GM21619 (cell line): ENCODE data around the gene SMURF1.
"Not testable (repeated sequence)": the region's sequence is repeated elsewhere in the genome, so short reads cannot be mapped to it uniquely, and the experiment has no call there.

Source experiments
- ATAC-seq: cut with Tn5 transposase; IDR thresholded peaks from one replicate; pipeline ENCODE4 v1.9.1; 2021; ENCODE audit not compliant: unreplicated experiment

The SMURF1 gene

DNA sequence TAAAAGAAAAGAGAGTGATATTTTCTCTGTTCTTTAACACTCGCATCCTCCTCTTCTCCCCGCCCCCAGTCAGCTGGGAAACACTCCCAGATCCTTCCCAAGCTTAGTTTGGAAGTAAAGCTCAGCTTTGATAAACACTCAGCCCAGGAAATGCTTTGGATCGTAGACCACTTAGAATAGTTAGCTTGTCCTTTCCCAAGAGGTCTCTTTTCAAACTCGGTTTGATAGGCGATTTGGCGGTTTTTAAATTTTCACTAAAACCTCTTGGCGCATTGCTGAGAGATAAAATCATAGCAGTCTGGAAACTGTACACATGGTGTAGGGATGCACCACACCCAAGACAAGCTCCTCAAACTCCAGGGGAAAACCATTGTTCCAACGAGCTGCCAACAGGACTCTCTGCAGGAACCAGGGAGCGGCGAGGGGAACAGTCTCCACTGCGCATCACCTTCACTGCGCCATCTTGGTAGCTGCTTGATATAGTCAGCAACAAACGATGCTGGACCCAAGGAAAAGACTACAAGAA lies 22.3 kb downstream of the SMURF1 start:
- ATAC-seq, result no peak

DNA sequence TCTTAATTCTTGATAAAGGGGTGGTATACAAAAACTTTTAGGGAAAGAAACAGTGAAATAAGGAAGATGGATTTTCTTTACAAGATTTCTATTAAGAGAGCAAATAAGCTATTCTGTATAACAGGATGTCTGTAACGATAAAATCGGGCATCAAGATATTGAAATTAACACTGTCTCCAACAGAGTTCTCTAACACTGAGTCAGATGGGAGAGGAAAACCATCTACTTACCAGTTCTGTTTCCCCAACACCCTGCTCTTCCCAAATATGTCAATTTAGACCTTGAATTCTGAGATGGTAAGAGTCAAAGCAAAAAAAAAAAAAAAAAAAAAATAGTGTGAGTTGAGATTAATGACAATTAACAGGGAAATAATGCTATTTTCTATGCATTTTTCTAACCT lies 23.0 kb downstream of the SMURF1 start:
- no peak for ATAC-seq

DNA sequence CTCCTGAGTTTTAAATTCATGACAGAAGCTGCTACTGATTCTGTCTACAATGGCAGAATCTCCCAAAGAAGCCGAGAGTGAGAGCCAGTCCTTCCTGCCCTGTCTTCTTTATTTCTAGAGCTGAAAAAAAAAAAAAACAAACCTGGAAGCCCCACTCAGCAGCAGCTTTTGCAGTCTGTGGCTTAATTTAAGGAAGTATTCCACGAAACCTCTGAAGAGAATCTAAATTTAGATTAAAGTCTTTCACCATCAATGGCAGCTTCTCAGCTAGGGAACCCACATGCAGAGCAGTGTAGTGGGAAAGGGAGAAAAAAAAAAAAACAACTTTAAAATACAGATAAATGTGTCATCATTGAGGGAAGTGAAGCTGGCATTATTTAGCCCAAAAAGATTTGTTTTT lies 23.4 kb downstream of the SMURF1 start:
- ATAC-seq, result no peak

DNA sequence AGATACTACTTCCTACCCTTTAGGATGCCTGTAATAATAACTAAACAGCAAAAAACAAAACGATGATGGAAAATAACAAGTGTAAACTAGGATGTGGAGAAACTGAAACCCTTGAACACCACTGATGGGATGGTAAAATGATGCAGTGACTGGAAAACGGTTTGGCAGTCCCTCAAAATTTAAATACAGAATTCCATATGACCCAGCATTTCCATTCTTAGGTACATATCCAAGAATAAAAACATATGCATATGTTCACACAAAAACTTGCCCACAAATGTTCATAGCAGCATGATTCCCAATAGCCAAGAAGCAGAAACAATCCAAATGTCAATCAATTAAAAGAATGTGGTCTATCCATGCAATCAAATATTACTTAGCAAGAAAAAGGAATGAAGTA lies 25.8 kb downstream of the SMURF1 start:
- no peak for ATAC-seq

DNA sequence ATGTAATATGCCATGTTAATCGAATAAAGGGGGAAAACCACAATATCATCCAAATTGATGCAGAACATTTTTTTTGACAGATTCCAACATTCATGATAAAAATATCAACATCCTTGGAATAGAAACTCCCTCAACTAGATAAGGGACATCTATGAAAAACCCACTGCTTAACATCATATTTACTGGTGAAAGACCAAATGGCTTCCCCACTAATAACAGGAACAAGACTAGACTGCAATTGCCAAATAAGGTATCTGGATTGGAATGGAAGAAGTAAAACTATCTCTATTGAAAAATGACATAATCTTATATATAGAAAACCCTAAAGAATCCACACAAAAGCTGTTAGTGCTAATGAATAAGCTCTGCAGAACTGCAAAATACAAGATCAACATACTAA lies 27.8 kb downstream of the SMURF1 start:
- no peak for ATAC-seq

DNA sequence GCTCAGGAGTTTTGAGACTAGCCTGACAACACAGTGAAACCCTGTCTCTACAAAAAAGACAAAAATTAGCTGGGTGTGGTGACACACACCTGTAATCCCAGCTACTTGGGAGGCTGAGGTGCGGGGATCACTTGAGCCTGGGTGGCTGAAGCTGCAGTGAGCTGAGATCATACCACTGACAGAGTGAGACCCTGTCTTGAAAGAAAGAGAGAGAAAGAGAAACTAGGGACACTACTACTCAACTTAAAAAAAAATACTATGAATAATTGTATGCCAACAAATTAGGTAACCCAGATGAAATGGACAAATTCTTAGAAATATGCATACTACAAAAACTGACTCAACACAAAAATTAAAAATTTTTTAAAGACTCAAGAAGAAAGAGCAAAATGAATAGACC lies 28.5 kb downstream of the SMURF1 start:
- no peak for ATAC-seq

DNA sequence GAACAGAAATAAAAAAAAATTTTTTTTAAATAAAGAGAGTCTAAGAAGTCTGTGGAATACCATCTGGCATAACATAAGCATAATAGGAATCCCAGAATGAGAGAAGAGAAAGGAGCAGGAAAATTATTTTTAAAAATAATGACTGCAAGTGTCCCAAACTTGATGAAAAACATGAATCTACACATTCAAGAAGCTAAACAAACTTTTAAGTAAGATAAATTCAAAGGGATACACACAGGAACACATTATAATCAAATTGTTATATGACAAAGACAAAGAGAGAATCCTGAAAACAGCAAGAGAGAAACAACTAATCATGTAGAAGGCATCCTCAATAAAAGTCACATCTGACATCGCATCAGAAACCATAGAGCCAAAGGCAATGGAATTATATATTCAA lies 30.9 kb downstream of the SMURF1 start:
- no peak for ATAC-seq

DNA sequence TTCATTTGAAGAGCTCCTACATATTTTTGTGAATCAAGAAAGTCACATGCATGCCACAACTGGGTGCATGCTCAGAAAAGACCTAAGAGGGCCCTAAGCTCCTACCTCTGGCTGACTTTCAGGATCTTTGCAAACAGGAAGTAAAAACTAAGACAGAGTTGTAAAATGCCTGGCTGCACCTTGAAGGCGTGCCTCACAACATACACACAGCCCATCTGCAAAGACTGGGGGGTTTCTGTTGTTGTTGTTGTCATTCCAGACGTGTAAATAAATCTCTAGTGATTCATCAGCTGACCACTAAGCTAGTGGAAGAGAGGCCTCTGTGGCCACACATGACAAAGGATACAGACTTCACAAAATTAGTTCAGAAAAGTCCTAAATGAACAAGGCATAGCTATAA lies 31.8 kb downstream of the SMURF1 start:
- peak; percentile 86 for ATAC-seq

DNA sequence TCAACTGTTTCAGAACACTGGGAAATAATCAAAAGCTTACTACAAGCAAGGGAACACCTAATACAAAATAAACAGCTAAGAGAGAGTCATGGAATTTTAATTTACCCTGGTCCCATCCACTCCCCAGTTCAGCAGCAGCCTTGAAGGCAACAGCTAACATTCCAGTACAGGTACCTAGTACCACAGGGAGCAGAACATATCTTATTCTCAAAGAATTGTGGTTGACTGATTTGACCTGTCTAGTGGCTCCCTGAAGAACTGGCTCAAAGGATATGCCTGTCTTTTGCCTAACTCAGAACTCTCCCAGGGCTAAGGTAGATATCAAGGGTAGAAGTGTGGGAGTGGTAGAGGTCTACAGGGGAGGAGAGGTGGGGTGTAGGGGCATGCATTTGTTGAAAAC lies 32.3 kb downstream of the SMURF1 start:
- peak; percentile 11 for ATAC-seq

DNA sequence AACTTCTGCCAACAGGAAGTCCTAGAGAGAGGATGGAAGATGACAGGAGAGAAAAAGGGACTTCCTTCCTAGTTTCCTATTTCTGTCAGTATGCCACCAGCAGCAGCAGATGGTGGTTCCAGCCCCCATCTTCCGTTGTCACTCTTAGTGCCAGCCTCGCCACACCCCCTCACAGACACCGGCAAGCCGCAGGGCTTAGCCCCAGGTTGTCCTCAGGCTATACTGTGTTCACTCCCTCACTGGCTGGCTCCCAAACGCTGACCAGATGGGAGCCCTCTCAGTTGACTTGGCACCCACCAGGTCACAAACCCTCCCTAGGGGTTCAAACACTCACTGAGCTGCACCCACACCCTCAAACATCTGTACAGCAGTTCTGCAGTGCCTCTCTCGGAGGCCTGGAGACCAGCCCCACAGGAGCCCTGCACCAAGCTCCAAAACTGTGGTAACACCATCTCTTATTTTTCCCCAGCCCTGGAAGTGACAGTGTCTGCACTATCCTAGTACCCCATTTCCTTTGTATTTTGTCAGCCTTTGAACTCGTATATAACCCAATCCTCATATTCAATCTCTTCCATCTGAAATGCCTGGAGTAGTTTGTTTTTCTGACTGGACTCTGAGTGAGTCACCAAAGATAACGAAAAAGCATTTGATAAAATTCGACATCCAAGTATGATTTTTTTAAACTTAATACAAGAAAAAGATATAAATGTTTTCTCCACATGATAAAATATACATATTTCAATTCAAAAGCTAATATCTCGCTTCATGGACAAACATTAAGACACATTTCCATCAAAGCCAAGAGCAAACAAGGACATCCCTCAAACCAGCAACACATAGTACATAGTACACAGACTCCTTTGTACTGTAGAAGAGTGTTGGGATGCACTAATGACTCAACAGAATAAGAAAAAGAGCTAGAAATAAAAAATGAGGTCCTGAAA lies 34.5 kb downstream of the SMURF1 start:
- no peak for ATAC-seq

DNA sequence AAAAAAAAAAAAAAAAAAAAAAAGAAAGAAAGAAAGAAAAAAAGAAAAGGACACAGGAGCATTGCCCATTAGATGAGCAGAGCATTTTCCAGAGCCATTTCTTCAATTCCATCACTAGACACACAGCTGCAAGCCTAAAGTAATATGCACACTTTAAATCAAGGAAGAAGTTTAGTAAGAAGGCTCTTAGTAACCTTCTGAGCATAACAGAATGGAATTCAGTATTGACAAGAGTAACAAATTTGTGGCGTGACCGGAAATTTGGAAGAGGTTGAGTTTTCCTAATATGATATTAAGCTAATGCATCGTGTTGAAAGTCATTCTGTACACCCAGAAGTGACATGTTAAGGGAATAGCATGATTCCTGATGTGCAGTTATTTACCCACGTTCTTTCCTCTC lies 35.3 kb downstream of the SMURF1 start:
- ATAC-seq, result no peak

DNA sequence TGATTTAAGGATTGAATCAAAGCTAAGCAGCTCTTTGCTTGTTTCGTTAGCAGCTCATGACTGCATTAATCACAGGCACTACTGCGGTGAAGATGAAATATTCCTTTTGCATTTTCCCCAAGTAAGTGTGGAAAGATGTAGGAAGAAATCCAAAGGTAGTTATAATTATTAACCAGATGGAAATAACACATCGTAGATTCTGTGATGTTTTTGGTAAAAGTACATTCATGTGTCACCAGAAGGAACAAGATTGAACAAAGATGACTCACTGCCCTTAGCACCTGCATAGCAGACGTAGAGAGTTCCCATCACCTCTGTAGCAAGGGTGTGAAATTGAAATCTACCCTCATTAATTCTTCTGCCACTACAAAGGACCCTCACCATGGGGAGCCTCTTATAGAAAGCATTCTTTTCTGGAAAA lies 37.1 kb downstream of the SMURF1 start:
- no peak for ATAC-seq

DNA sequence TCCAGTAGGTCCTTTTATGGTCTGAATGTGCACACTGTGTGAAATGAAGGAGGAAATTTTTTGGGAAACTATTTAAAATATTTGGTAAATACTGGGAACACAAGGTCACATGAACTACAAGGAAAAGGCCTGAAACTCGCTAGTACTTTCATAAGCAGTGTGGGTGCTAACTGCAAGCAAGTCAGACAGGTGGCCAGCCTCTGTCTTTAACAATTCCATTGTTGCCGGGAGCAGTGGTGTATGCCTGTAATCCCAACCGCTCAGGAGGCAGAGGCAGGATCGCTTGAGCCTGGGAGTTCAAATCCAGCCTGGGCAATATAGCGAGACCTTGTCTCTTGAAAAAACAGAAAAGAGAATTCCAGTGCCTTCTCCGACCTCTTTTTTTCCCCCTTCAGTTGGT lies 37.5 kb downstream of the SMURF1 start:
- ATAC-seq, result no peak

DNA sequence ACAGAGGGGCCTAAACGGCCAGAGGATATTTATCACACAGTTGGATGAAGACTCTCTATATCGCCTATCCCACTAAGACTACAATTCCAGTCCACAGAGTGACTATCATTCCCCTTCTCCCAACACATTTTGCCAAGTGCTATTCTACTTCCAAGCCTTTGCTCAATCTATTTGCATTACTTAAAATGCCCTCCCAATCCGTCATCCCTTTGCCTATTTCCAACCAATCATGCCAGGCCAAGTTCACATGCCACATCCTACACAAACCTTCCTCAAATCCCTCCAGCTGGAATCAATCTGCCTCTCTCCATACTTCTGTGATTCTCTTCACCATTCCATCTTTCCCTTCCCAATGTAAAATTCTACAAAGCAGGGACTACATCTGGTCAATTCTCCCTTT lies 38.2 kb downstream of the SMURF1 start:
- no peak for ATAC-seq

DNA sequence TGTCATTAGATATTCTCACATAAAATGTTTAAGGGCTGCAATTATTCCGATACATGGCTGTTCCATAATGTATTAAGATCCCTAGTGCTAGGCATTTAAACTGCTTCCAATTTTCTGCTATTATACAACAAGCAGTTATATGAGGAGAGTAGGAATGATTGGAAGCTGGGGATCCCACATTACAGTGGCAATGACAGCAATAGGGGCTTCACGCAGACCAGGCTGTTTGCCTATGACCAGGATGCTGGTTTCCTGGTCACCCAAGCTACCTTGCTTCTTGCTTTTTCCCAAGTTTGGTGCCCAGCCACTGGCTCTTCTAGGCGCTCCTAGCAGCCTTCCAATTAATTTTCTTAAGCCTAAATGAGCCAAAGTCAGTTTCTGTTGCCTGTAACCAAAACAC lies 39.3 kb downstream of the SMURF1 start:
- no peak for ATAC-seq

DNA sequence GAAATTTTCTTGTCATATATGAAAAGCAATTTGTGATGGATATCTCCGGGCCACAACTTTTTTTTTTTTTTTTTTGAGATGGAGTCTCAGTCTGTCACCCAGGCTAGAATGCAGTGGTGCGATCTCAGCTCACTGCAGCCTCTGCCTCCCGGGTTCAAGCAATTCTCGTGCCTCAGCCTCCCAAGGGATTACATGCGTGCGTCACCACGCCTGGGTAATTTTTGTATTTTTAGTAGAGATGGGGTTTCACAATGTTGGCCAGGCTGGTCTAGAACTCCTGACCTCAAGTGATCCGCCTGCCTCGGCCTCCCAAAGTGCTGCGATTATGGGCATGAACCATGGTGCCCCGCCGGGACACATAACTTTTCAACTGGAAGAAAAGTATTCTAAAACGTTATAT lies 40.1 kb downstream of the SMURF1 start:
- ATAC-seq, result not testable (repeated sequence)

DNA sequence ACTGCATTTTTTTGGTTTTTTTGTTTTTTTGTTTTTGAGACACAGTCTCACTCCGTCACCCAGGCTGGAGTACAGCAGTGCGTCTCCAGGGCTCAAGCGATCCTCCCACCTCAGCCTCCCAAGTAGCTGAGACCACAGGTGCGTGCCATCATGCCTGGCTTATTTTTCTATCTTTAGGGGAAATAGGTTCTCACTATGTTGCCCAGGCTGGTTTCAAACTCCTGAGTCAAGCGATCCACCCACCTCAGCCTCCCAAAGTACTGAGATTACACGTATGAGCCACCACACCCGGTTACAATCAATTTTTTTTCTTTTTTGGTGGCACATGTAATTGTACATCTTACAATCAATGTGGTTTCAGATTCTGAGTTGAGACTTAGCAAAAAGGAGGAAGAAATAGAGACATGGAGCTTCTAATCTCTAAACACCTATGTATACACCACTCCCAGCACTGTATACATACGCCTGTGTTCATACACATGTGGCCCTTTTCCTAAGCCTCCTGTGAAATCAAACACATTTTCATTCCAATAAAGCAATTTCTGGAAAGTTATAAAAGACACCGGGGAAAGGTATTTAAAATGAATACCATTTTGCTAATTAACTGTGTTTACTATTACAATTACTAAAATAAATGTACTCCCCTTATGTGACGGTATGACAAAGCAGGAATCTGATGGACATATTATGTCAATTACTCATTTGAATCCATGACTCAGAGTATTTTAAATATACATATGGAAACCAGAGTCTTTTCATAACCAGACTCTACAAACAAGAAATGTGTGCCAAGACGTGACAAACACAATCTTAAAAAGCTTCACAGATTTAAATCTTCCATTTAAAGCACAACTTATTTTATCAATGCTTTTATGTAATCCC lies 40.9 kb downstream of the SMURF1 start:
- ATAC-seq, result no peak

DNA sequence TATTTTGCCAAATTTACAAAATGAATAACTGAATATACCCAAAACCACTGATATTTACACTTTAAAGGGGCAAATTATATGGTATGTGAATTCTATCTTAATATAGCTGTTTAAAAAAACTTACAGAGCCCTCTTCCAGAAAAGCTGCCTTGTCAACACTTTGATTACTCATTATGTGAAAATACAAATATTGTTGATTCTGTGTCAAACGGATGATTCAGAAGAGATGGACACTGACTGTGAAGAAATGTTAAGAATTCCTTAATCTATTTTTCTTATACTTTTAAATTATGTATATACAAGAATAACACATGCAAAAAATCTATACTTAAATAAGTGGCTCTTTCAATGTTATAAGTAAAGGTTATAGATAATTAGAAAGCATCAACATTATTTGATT lies 41.5 kb downstream of the SMURF1 start:
- ATAC-seq, result no peak

DNA sequence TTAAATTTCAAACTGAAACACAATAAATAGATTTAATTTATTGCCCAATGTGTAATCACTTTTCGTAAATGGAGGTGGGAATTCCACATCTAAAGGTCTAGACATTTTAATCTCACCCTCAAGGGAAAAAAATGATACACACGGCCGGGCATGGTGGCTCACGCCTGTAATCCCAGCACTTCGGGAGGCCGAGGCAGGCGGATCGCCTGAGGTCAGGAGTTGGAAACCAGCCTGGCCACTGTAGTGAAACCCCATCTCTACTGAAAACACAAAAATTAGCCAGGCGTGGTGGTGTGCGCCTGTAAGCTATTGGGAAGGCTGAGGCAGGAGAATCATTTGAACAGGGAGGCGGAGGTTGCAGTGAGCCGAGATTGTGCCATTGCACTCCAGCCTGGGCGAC lies 42.4 kb downstream of the SMURF1 start:
- ATAC-seq, result not testable (repeated sequence)

DNA sequence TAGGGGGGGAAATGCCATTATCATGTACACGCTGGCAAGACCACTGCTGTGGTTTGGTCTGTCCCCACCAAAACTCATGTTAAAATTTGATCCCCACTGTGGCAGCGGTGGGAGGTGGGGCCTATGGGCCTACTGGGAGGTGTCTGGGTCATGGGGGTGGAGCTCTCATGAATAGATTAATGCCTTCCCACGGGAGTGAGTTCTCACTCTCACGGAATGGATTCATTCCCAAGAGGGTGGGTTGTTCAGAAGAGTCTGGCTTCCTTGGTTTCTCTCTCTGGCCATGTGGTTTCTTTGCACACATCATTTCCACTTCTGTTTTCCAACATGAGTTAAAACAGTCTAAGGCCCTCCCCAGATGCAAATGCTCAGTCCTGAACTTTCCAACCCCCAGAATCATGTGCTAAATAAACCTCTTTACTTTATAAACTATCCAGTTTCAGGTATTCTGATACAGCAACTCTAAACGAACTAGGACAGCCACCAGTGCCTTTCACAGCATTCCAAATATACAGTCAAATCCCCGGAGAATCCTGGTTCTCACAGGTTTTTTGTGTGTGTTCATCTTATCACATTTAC lies 44.3 kb downstream of the SMURF1 start:
- no peak for ATAC-seq

DNA sequence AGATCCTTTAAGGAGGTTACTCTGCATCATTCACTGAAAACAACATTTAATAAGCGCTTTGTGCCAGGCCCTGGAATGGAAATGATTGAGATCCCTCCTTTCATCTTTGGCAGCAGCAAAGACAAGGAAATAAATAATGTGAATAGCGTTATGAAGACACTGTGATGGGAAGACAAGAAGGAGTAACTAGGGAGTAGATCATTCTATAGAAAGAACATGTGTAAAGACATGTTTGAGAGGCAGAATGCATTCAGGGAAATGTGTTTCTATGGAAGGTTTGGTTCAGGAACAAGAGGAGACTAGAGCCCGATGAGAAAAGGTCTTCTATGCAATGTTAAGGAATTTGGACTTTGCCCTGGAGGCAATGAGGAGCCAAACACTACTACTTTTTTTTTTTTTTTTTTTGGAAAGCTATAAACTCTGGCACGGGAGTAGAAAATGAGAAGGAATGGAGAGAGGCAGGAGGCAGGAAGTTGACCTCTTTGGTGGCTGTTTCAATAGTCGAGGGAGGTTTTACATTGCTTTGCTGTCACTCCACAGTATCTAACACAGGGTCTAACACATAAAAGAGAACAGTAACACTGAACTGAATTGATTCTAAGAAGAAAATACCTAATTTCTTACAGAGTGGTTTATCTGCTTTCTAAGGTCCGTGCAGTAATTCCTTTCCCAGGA lies 44.9 kb downstream of the SMURF1 start:
- no peak for ATAC-seq
